IgD-negative memory B cell (primary cell): ENCODE data around the gene SEC14L5. TPM values are rescaled to one million over a fixed set of nuclear protein-coding genes. Genes with fewer than 3 reads are reported as not detected.

ENCODE experiments used
- H3K27ac Mint-ChIP-seq, 3 donors: one replicate each; pipeline ENCODE4 v1.8.0; 2020 to 2022; ENCODE audit warnings: mild to moderate bottlenecking in 3 of 3, mixed read lengths in 3 of 3, moderate library complexity in 1 of 3
- H3K27me3 Mint-ChIP-seq: one replicate; pipeline ENCODE4 v1.8.0; 2021; ENCODE audit warnings: mixed read lengths
- H3K36me3 Mint-ChIP-seq: one replicate; pipeline ENCODE4 v1.8.0; 2020; ENCODE audit warnings: mild to moderate bottlenecking, mixed read lengths
- H3K4me1 Mint-ChIP-seq, 3 donors: one replicate each; pipeline ENCODE4 v1.8.0; 2020 to 2022; ENCODE audit warnings: mixed read lengths in 3 of 3, mild to moderate bottlenecking in 1 of 3
- H3K4me3 Mint-ChIP-seq, 4 donors: one replicate each; pipeline ENCODE4 v1.8.0; 2020 to 2022; ENCODE audit warnings: mild to moderate bottlenecking in 4 of 4, mixed read lengths in 4 of 4, moderate library complexity in 3 of 4
- H3K9me3 Mint-ChIP-seq, 3 donors: one replicate each; pipeline ENCODE4 v1.8.0; 2020 to 2021; ENCODE audit warnings: mixed read lengths in 3 of 3, mild to moderate bottlenecking in 1 of 3
- polyA plus RNA-seq: library from polyadenylated mRNA; unstranded; fragments of 300-500 nt; fragmentation: Illumina TruSeq; gene quantifications from one replicate; pipeline ENCODE4 v1.2.3, GENCODE V29; 2021

SEC14L5 gene
- 0.03 TPM for polyA plus RNA-seq

DNA sequence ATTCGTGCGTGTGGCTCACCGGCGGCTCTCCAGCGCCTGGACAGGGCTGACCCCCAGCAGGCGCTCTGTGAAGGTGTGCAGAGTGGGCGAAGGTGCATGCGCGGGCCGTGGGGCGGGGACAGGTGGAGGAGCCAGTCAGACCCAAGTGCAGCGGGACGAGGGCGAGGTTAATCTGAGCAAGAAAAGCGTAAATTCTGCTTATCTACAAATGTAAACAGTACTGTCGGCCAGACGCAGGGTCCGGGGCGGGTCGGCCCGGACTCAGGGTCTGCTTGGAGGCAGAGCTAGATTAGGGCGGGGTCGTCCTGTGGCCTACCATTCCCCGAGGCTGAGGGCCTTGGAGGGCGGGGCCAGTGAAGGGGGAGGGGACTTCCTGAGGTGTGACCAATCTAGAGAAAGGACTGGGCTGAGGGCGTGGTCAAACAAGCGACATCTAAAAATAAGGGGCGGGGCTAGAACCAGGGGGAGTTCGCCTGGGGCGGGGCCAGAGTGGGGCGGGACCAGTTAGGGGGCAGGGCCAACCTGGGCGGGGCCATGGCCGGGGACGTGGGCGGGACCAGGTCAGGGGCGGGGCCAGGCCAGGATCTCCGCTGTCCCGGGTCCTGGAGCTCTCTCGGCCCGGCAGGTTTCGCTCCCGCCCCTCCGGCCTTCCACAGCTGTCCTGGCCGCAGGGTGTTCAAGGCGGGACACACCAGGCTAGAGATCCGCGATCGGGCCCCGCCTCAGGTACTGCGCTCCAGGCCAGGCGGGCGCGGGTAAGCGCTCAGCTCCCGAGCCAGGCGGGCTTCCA is at the start of gene SEC14L5:
Gene SEC14L5 (plus strand): TSS at position 611 of the 790 bp plus-strand sequence. CDS start 994 bp downstream, outside the sequence.
- H3K27me3 Mint-ChIP-seq = peaks cover 46% of the 10 kb centered on the region
- peaks cover 4 to 9% (median 5%) of the 10 kb centered on the region in 3 donors for H3K4me1 Mint-ChIP-seq
- no peaks in the 10 kb centered on the region for H3K36me3 Mint-ChIP-seq
- no peaks in the 10 kb centered on the region for H3K9me3 Mint-ChIP-seq
- H3K4me3 Mint-ChIP-seq = peak within 1 kb of the TSS; percentile 50 to 82 (median 70)
- peak within 1 kb of the TSS in 2 of 3 donors; percentile 53 to 78 for H3K27ac Mint-ChIP-seq

DNA sequence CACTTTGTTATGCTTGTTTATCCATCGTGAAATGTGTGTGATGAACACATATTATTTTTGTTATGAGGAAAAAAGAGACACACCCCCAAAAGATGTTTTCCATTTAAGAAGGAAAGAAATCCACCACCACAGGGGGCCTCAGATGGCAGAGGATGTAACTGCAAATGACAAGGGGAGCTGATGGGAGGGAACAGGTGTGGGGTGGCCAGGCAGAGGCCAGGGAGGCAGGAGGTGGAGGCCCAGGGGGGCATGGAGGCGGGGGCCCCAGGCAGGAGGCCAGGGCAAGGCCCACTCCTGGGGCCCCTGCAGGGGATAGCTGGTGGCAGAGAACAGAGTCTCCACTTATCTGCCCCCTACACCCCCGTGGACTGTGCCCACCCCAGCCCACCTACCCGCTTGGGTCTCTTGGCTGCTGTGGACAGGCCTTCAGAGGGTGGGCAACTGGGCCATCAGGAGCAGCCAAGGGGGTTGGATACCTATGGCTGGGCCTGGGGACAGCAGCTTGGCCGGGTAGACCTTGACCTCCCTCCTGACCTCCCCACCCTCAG is 49.2 kb upstream of the SEC14L5 start:
- peaks cover 2% of the 10 kb centered on the region for H3K36me3 Mint-ChIP-seq
- H3K4me3 Mint-ChIP-seq = no peak overlapping the region
- no peak overlapping the region for H3K27ac Mint-ChIP-seq
- no peaks in the 10 kb centered on the region for H3K4me1 Mint-ChIP-seq
- no peaks in the 10 kb centered on the region for H3K27me3 Mint-ChIP-seq
- H3K9me3 Mint-ChIP-seq = peaks cover 0 to 2% (median 0%) of the 10 kb centered on the region in 3 donors

DNA sequence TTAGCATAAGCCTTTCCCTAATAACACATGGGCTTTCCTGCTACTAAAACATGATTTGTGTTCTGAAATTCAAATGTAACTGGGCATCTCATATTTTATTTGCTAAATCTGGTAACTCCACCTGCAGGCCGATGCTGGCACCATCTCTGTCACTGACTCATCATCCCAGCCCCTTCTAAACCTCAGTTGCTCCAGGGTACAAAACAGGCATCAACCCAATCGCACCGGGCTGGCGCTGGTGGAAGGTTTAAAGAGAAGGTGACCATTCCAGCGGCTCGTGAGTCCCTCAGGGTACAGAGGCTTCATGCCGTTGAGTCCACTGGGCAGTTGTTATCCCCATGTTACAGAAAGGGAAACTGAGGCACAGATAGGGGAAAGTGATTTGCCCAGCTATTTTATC is 48.3 kb upstream of the SEC14L5 start:
- peaks cover 2% of the 10 kb centered on the region for H3K36me3 Mint-ChIP-seq
- no peak overlapping the region for H3K4me3 Mint-ChIP-seq
- no peaks in the 10 kb centered on the region for H3K4me1 Mint-ChIP-seq
- H3K27me3 Mint-ChIP-seq = no peaks in the 10 kb centered on the region
- peaks cover 0 to 2% (median 0%) of the 10 kb centered on the region in 3 donors for H3K9me3 Mint-ChIP-seq
- H3K27ac Mint-ChIP-seq = peak overlapping the region in 1 of 3 donors; percentile 50

DNA sequence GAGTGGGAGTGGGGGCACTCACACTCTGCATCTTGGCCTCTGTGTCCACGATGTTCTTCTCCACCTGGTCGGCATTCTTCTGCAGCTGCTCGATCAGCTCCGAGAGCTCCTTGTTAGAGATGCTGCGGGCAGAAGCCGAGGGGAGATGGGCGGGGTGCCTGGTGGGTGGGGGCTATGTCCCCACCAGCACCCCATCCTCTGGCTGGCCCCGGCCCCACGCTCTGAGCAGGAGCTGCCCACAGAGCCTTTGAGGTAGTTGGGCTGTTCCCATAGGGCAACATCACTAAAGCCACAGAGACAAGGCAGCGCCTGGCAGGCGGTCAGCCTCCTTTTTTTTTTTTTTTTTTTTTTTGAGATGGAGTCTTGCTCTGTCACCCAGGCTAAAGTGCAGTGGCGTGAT is 47.3 kb upstream of the SEC14L5 start:
- peaks cover 2% of the 10 kb centered on the region for H3K36me3 Mint-ChIP-seq

DNA sequence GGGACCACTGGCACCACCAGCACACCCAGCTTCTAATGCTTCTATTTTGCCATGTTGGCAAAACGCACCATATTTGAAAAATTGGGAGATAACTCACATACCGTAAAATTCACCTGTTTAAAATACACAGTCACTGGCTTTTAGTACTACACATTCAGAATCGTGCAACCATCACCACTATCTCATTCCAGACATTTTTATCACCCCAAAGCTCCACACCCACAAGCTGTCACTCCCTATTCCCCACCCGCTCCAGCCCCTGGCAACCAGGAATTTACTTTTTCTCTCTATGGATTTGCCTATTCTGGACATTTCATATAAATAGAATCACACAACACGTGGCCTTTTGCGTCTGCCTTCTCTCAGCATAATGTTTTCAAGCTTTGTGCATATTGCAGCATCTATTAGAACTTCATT is 46.2 kb upstream of the SEC14L5 start:
- Mint-ChIP-seq H3K9me3 (peaks cover 0 to 2% (median 0%) of the 10 kb centered on the region in 3 donors), H3K4me3 (no peak overlapping the region), H3K36me3 (peaks cover 2% of the 10 kb centered on the region), H3K4me1 (no peaks in the 10 kb centered on the region), H3K27me3 (no peaks in the 10 kb centered on the region), H3K27ac (no peak overlapping the region)

More for the DNA sequence above, 47.3 kb upstream of the SEC14L5 start:
- Mint-ChIP-seq H3K27ac (peak overlapping the region in 1 of 3 donors; percentile 82), H3K4me1 (no peaks in the 10 kb centered on the region), H3K27me3 (no peaks in the 10 kb centered on the region), H3K9me3 (peaks cover 0 to 2% (median 0%) of the 10 kb centered on the region in 3 donors), H3K4me3 (no peak overlapping the region)

DNA sequence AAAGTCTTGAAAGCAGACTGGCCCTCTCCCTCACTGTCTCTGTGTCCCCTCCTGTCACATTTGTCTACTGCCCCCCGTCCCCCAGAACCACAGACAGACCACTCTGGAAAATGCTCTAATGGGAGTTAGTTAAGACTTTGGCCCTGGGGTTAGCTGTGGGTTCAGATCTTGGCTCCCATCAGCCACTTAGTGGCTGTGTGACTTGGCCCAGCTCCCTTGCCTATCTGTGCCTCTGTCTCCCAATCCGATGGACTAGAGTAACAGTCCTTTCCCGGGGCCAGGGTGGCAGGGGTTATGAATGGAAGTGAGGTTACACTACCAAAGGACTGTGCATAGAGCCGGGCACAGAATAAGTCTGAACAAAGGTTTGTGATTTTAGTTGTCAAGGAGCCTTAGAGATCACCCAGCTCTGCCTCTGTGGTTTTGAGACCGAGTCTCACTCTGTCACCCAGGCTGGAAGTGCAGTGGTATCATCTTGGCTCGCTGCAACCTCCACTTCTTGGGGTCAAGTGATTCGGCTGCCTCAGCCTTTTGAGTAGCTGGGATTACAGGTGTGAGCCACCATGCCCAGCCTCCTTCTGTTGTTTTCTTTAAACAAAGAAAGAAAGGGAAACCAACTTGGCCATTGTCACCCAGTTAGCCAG is 44.9 kb upstream of the SEC14L5 start:
- Mint-ChIP-seq H3K27me3 (peaks cover 2% of the 10 kb centered on the region), H3K27ac (peak overlapping the region in 1 of 3 donors; percentile 43), H3K4me1 (no peaks in the 10 kb centered on the region), H3K4me3 (no peak overlapping the region), H3K36me3 (peaks cover 2% of the 10 kb centered on the region), H3K9me3 (peaks cover 0 to 2% (median 0%) of the 10 kb centered on the region in 3 donors)

DNA sequence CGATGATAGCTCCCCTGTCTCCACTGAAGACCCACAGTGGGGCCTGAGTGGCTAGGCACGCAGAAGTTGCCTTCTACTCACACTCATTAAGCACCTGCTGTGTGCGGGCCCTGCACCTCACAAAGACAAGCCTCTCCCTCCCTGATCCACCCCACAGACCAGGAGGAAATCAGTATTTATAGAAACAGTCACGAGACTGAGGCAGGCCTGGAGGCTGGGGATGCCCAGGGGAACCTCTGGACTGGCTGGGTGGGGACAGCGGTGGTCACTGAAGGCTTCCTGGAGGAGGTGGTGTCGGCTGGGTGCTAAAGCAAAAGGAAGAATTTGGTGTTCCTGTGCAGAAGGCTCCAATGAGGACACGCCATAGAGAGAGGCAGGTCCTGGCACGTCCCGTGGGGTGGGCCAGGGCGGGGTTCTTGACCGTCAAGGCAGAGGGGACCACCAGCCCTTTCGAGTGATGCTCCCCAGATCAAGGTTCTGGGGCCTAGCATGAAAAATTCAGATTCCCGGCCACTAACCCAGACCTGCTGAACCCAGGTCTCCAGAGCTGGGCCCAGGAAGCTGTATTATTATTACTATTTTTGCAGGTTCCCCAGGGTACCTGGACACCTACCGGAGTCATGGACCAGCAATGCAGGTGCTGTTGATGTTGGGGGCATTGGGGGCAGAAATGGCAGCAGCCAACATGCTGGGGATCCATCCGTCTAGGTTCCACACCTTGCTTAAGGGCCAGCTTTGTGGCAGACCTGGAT is 44.2 kb upstream of the SEC14L5 start:
- Mint-ChIP-seq H3K4me1 (no peaks in the 10 kb centered on the region), H3K9me3 (peaks cover 0 to 2% (median 0%) of the 10 kb centered on the region in 3 donors), H3K36me3 (peaks cover 2% of the 10 kb centered on the region), H3K27me3 (peaks cover 3% of the 10 kb centered on the region), H3K4me3 (no peak overlapping the region), H3K27ac (no peak overlapping the region)

DNA sequence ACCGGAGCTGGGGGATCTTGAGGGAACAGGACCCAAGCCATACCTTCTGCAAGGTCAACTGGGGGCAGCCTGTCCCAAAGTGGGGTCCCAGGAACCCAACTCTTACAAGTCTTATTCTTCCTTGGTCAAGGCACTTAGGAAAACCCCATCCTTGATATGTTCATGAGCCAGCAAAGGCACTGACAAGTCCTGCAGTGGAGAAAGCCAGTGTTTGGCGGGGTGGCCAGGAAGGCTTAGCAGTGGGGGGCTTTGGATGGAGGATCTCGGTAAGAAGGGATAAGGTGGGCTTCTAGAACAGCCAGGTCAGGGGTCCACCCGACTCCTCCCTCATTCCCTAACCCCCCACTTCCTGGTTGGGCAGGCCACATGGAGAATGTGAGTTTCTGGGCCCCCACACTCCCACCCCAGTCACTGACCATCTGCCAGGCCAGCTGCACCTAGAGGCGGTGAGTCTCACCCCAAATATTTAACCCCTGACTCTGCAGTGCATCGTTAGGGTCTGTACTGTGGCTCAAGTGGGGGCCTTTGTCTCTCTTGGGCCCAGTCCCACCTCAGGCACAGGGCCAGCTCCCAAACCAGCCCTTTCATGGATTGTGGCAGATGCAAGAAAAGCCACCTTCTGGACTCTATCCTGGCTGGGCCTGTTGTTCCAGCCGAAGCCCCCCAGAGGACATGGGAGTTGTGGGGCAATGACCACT is 43.5 kb upstream of the SEC14L5 start:
- H3K4me1 Mint-ChIP-seq = no peaks in the 10 kb centered on the region
- H3K27me3 Mint-ChIP-seq = peaks cover 3% of the 10 kb centered on the region
- no peak overlapping the region for H3K27ac Mint-ChIP-seq
- H3K36me3 Mint-ChIP-seq = peaks cover 2% of the 10 kb centered on the region
- peaks cover 0 to 2% (median 0%) of the 10 kb centered on the region in 3 donors for H3K9me3 Mint-ChIP-seq
- no peak overlapping the region for H3K4me3 Mint-ChIP-seq

DNA sequence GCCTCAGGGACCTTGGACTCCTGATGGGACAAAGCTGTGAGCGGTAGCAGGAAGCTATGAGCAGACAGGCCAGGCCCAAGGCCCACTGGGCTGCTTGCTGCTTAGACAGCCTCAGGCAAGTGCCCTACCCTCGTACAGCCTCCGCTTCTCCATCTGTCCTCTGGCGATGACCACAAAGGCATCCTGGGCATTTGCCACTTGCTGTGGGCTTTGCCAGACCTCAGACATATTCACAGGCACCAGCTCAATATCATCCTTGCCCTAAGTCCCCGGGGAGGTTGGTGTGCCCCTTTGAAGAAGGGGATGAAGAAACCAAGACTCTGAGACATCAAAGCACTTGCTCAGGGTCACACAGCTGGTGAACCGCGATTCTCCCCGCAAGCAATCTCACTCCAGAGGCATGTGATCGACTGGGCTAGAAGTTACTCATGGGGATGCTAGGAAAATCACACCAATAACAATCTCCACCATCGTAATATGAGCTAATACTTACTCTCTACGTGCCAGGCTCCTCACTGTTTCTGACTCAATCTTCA is 42.8 kb upstream of the SEC14L5 start:
- Mint-ChIP-seq H3K27me3 (peaks cover 5% of the 10 kb centered on the region), H3K4me3 (no peak overlapping the region), H3K4me1 (no peaks in the 10 kb centered on the region), H3K36me3 (peaks cover 2% of the 10 kb centered on the region), H3K9me3 (peaks cover 0 to 2% (median 0%) of the 10 kb centered on the region in 3 donors), H3K27ac (no peak overlapping the region)

DNA sequence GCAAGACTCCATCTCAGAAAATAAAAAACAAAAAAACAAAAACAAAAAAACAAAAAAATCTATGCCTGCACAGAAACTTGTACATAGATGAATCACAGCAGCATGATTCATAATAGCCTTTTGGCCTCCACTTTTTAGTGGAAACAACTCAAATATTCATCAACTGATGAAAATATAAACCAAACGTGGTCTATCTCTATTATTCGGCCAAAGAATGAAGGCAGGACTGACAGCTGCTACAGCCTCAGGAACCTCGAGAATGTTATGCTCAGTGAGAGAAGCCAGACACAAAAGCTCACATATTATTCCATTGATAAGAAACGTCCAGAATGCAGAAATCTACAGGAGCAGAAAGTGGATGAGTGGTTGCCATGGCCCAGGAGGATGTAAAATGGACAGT is 41.0 kb upstream of the SEC14L5 start:
- Mint-ChIP-seq H3K27ac (no peak overlapping the region), H3K9me3 (no peaks in the 10 kb centered on the region), H3K36me3 (no peaks in the 10 kb centered on the region), H3K4me3 (no peak overlapping the region), H3K4me1 (no peaks in the 10 kb centered on the region), H3K27me3 (peaks cover 8% of the 10 kb centered on the region)

DNA sequence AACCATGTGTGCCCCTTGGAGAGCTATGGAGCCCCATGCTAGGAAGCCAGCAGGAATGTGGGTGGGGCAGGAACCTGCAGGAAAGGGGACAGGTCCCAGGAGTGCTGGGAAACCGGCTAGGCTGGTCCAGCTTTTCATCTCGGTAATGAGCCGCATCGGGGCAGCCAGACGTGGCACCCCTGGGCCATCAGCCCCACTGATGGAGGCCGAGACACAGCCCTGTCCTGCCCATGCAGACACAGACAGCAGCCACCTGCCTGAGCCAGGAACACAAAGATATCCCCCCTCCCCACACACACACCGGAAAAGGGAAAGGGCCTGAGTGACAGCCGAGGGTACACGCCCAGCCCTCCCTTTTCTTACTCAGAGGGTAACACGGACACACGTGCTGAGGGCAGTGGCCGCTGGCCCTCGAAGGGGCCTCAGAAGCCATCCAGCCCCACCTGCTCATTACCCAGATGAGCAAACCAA is 39.3 kb upstream of the SEC14L5 start:
- no peaks in the 10 kb centered on the region for H3K9me3 Mint-ChIP-seq
- H3K4me1 Mint-ChIP-seq = peaks cover 0 to 1% (median 0%) of the 10 kb centered on the region in 3 donors
- no peak overlapping the region for H3K27ac Mint-ChIP-seq
- peaks cover 8% of the 10 kb centered on the region for H3K27me3 Mint-ChIP-seq
- H3K4me3 Mint-ChIP-seq = no peak overlapping the region
- H3K36me3 Mint-ChIP-seq = no peaks in the 10 kb centered on the region

DNA sequence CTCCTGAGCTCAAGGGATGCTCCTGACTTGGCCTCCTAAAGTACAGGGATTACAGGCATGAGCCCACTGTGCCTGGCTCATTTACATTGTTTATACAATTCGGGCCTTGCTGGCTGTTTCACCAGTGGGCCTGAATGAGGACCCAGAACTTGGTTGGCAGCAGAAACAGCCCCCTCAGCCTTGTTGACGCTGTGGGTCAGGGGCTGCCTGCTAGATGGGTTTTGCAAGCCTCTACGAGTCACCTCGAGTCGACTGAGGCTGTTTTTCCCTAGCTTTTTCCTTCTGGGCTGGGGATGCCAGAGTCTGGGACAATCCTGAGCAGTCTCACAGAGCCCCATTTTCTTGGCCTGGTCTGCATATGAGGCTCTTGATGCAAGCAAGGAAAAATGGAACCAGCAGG is 37.3 kb upstream of the SEC14L5 start:
- no peak overlapping the region for H3K27ac Mint-ChIP-seq
- H3K9me3 Mint-ChIP-seq = peaks cover under 1 to 5% (median 4%) of the 10 kb centered on the region in 3 donors
- H3K4me3 Mint-ChIP-seq = no peak overlapping the region
- H3K4me1 Mint-ChIP-seq = peaks cover 0 to 1% (median 0%) of the 10 kb centered on the region in 3 donors
- H3K27me3 Mint-ChIP-seq = peaks cover 8% of the 10 kb centered on the region
- H3K36me3 Mint-ChIP-seq = peaks cover 2% of the 10 kb centered on the region

DNA sequence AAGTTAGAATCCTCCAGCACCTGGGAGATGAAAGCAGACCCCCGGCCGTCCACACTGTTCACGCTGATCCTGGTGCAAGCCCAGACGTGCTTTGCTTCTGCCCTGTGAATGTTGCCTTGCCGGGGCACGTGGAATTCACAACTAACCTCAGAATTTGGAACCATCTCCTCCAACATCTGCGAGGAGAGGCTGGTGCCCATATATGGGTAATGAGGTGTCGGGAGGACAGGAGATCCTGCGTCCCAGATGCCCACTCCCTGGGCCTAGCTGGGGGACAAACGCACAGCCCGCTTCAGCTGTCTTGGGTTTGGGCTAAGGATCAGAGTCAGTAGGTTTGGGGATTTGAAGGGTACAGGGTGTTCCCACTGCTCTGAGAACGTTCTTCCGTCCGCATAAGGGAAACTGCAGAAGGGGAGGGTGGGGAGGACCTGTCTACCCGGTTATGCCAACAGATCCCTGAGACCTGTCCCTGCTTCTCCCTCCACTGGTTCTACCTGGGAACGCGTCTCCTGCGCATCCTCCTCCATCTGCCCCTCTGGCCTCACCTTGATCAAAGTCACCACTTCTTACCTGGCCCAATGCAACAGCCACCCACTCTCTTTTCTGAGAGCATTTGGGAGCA is 35.3 kb upstream of the SEC14L5 start:
- Mint-ChIP-seq H3K4me3 (no peak overlapping the region), H3K4me1 (peaks cover 0 to 1% (median 0%) of the 10 kb centered on the region in 3 donors), H3K27me3 (peaks cover 7% of the 10 kb centered on the region), H3K27ac (no peak overlapping the region), H3K36me3 (peaks cover 2% of the 10 kb centered on the region), H3K9me3 (peaks cover 8 to 18% (median 13%) of the 10 kb centered on the region in 3 donors)
